ENCODE data around the gene LRIT2.

Gene LRIT2

GRCh38 chr10:84178160-84178609 is 47.2 kb downstream of the LRIT2 start:
- no peak overlapping the region for H3K4me3 ChIP-seq (ENCODE audit: low read depth, low read length)
- no peak for DNase-seq (ENCODE audit: low read depth)
- no peak for TF ChIP-seq CTCF (IDR thresholded peaks at IDR 0.05; ENCODE audit: insufficient read depth, low read depth, low read length, missing control alignments)

- no peak for TF ChIP-seq CTCF (IDR thresholded peaks at IDR 0.05; ENCODE audit: insufficient read depth, low read depth, low read length, missing control alignments)
- peak overlapping the region; percentile 11 for H3K4me3 ChIP-seq (ENCODE audit: low read depth, low read length)
- peak; percentile 78 for DNase-seq (ENCODE audit: low read depth)
These were observed 47.7 kb downstream of the LRIT2 start for GRCh38 chr10:84177541-84178141.

GRCh38 chr10:84176836-84177474 is 48.4 kb downstream of the LRIT2 start:
- no peak overlapping the region; the same call in 1 of the 2 replicates for H3K4me3 ChIP-seq (ENCODE audit: low read depth, low read length)
- DNase-seq (ENCODE audit: low read depth) = no peak
- TF ChIP-seq CTCF (IDR thresholded peaks at IDR 0.05; ENCODE audit: insufficient read depth, low read depth, low read length, missing control alignments) = no peak

DNA sequence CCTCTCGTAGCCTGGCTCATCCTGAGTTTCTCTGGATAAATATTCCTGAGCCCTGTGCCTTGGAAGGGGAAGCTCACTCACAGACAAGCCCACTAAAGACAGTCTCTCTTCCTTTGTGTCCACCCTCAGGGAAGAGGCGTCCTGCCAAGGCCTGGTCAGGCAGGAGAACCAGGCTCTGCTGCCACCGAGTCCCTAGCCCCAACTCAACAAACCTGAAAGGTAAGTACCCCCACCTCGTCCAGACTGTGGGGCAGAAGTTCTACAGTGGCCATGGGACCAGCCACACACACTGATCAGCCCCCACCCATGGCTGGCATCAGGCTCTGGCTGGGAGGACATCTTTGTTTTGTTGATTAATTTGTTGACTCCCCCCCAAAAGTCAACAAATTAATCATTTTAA is 49.0 kb downstream of the LRIT2 start:
- no peak overlapping the region for H3K4me3 ChIP-seq (ENCODE audit: low read depth, low read length)
- DNase-seq (ENCODE audit: low read depth) = no peak
- TF ChIP-seq CTCF (IDR thresholded peaks at IDR 0.05; ENCODE audit: insufficient read depth, low read depth, low read length, missing control alignments) = no peak

DNA sequence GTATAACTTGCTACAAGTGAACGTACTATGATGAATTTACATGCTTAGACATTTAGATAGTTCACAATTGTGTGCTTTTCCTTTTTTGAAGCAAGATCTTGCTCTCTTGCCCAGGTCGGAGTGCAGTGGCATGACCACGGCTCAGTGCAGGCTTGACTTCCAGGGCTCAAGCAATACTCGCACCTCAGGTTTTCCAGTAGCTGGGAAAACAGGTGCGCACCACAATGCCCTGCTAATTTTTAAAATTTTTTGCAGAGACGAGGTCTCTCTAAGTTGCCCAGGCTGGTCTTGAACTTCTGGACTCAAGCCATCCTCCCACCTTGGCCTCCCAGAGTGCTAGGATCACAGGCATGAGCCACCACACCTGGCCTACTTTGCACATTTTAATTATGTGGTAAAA is 49.9 kb downstream of the LRIT2 start:
- no peak for DNase-seq (ENCODE audit: low read depth)
- no peak overlapping the region for H3K4me3 ChIP-seq (ENCODE audit: low read depth, low read length)
- TF ChIP-seq CTCF (IDR thresholded peaks at IDR 0.05; ENCODE audit: insufficient read depth, low read depth, low read length, missing control alignments) = no peak

- H3K4me3 ChIP-seq (ENCODE audit: low read depth, low read length) = peak within 1 kb of the TSS; percentile 76
- no peak for TF ChIP-seq CTCF (IDR thresholded peaks at IDR 0.05; ENCODE audit: insufficient read depth, low read depth, low read length, missing control alignments)
- DNase-seq (ENCODE audit: low read depth) = peak; percentile 48
These were observed 51.8 kb downstream of the LRIT2 start, which contains the start of gene GPR15LG for GRCh38 chr10:84173501-84173929. GPR15LG (plus strand) TSS chr10:84173801; CDS start chr10:84173852, 51 bp downstream.

Data from GM12865 (cell line).